Duodenal mucosa (tissue), 2 donors: ENCODE data around the gene PMAIP1.
"Not testable (repeated sequence)": the region's sequence is repeated elsewhere in the genome, so short reads cannot be mapped to it uniquely, and the experiment has no call there.

Source experiments
- H3K27ac ChIP-seq: one replicate; pipeline ENCODE4 v1.7.0; 2013; ENCODE audit warnings: low read depth, low read length
- H3K27me3 ChIP-seq, 2 donors: one replicate each; pipeline ENCODE4 v1.7.0; 2013; ENCODE audit warnings: low read length in 2 of 2, control low read depth in 1 of 2; ENCODE audit not compliant: insufficient read depth in 2 of 2, control insufficient read depth in 1 of 2
- H3K36me3 ChIP-seq, 2 donors: one replicate each; pipeline ENCODE4 v1.7.0; 2013; ENCODE audit warnings: low read length in 2 of 2, control low read depth in 1 of 2; ENCODE audit not compliant: insufficient read depth in 2 of 2, control insufficient read depth in 1 of 2
- H3K4me1 ChIP-seq, 2 donors: one replicate each; pipeline ENCODE4 v1.7.0; 2013; ENCODE audit warnings: low read length in 2 of 2, control low read depth in 1 of 2; ENCODE audit not compliant: insufficient read depth in 2 of 2, control insufficient read depth in 1 of 2
- H3K4me3 ChIP-seq, 2 donors: one replicate each; pipeline ENCODE4 v1.7.0; 2013; ENCODE audit warnings: low read length in 2 of 2, low read depth in 1 of 2
- H3K9ac ChIP-seq, 2 donors: one replicate each; pipeline ENCODE4 v1.7.0; 2013; ENCODE audit warnings: low read length in 2 of 2, low read depth in 1 of 2
- H3K9me3 ChIP-seq, 2 donors: one replicate each; pipeline ENCODE4 v1.7.0; 2013; ENCODE audit warnings: low read length in 2 of 2, control low read depth in 1 of 2; ENCODE audit not compliant: control insufficient read depth in 1 of 2

The PMAIP1 gene

DNA sequence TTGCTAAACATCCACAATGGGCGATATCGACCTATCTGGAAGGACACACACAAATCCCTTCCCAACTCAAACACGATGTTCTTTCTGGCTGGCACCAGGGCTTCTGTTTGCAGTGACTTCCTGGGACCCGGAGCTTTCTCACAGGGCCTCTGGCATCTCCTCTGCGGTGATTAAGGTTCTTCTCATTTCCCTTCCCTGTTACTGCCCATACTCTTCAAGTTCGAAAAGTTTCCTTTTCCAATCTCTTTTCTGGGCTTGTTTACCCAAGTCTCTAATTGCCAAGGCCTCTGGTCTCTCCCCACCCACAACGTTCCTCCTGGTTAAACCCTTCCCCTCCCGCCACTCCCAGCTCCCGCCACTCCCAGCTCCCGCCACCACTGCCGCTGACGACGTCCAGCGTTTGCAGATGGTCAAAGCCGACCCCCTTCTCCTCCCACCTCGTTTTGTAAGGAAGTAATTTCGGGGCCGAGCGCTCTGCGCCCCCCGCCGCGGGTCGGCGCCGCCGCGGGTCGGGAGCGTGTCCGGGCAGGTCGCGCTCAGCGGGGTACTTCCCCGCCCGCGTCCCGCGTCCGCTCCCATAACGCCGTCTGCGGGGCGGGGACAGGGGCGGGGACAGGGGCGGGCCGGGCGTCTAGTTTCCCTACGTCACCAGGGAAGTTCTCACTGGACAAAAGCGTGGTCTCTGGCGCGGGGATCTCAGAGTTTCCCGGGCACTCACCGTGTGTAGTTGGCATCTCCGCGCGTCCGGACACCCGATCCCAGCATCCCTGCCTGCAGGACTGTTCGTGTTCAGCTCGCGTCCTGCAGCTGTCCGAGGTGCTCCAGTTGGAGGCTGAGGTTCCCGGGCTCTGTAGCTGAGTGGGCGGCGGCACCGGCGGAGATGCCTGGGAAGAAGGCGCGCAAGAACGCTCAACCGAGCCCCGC, at the start of gene PMAIP1:
Gene PMAIP1 (plus strand): TSS at position 699 of the 924 bp plus-strand sequence. CDS start 182 bp downstream, at position 881.
- peak within 1 kb of the TSS; percentile 56 to 86 for H3K9ac ChIP-seq
- H3K36me3 ChIP-seq: peaks cover 0 to 4% of the 10 kb centered on the region in 2 donors
- H3K9me3 ChIP-seq: no peaks in the 10 kb centered on the region
- H3K4me3 ChIP-seq: peak within 1 kb of the TSS; percentile 82 to 91
- H3K27ac ChIP-seq: peak within 1 kb of the TSS; percentile 93
- no peaks in the 10 kb centered on the region for H3K27me3 ChIP-seq
- peaks cover 8 to 15% of the 10 kb centered on the region in 2 donors for H3K4me1 ChIP-seq

DNA sequence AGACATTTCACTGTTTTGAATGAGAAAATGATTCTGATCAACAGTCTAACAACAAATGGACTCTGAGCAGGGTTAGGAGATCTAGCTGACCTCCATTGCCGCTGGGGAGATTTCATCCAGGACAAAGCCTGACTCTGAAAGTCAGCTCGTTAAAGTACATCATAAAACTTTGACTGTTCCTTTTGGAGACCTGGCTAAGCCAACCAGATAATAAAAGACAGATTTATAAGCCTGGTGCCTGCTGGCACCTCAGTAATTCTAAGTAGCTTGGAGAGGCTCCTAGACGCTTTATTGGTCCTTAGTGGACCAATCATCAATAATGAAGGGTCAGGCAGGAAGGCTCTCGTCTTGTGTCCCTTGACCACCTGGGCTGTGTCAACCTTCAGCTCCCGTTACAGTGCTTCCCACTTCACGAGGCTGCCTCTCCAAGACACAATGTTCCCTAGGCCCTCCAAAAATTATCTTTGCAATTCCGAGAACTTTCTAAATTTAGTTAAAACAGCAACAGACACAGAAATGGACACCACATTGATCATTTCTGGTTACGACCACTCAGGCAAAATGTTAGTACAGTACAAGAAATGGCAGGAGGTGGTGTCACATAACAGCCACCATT, 47.9 kb upstream of the PMAIP1 start:
- Histone ChIP-seq H3K4me1 (peaks cover 11 to 12% of the 10 kb centered on the region in 2 donors), H3K9me3 (no peaks in the 10 kb centered on the region), H3K9ac (no peak overlapping the region), H3K27ac (no peak overlapping the region), H3K27me3 (no peaks in the 10 kb centered on the region), H3K36me3 (no peaks in the 10 kb centered on the region), H3K4me3 (no peak overlapping the region)

DNA sequence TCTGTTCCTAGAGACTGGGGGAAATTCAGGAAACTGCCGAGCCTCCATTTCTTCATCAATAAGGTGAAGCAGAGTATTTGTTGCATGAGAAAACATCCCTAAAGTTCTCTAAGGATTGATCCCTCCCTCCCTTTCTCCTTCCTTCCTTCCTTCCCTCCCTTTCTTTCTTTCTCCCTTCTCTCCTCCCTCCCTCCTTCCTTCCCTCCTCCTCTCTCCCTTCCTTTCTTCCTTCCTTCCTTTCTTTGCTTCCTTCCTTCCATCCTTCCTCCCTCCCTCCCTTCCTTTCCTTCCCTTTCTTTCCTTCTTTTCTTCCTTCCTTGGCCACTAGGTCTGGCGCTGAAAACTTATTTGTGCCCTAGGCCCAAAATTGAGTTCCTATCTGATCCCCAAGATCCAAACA, 47.2 kb upstream of the PMAIP1 start:
- H3K9me3 ChIP-seq: no peaks in the 10 kb centered on the region
- H3K9ac ChIP-seq: no peak overlapping the region
- no peak overlapping the region for H3K4me3 ChIP-seq

DNA sequence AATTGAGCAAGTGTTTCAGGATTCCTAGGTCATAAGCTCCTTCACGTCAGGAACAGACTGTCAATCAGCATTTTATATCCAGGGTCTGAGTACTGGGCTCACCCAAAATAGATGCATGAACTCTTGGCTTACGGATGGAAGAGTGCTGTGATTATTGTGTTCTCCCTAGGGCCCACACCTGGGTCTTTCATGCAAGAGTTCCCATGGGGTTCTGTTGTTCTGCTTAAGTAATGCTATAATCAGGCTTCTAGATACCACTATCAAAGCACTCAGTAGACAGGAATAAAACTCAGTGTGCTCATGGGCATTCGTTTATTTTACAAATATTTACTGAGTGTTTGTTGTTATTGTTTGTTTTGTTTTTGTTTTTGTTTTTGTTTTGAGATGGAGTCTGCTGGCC, 46.4 kb upstream of the PMAIP1 start:
- Histone ChIP-seq H3K9me3 (no peaks in the 10 kb centered on the region), H3K36me3 (no peaks in the 10 kb centered on the region), H3K9ac (no peak overlapping the region), H3K4me3 (no peak overlapping the region), H3K27me3 (no peaks in the 10 kb centered on the region), H3K27ac (no peak overlapping the region), H3K4me1 (peaks cover 0 to 2% of the 10 kb centered on the region in 2 donors)

More for the DNA sequence above, 47.2 kb upstream of the PMAIP1 start:
- no peaks in the 10 kb centered on the region for H3K36me3 ChIP-seq
- H3K27me3 ChIP-seq: no peaks in the 10 kb centered on the region
- H3K4me1 ChIP-seq: peaks cover 5% of the 10 kb centered on the region in 2 donors
- no peak overlapping the region for H3K27ac ChIP-seq

DNA sequence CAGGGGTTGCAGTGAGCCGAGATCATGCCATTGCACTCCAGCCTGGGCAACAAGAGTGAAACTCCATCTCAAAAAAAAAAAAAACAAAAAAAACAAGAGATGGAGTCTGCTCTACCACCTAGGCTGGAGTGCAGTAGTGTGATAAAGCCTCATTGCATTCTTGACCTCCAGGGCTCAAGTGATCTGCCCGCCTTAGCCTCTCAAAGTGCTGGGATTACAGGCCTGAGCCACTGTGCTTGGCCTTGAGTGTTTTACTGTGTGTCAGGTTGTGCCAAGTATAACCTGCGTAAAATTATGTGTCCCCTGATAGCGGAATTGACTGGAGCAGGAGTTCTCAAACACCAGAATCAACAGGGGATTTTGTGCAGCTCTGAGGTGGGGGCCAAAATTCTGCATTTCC, 45.8 kb upstream of the PMAIP1 start:
- H3K27me3 ChIP-seq, H3K27ac ChIP-seq, H3K9ac ChIP-seq, H3K9me3 ChIP-seq, H3K4me3 ChIP-seq, H3K36me3 ChIP-seq, H3K4me1 ChIP-seq: not testable (repeated sequence)

DNA sequence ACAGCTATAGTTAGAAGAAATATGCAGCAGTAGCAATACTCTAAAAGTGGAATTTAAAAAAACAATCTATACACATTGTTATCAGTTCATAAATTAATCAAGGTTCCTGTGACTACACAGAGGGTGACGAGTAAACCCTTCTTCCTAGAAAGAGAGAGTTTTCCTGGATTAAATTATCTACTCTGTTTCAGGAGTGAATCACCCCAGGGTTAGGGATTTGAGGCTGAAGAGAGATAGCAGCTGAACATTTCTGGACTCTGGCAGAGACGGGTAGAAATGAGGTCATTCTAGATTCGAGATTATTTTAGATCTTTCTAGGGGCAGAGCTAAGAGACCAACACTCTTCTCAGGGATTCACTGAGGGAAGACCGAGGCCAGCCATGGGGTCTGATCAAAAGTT, 38.8 kb upstream of the PMAIP1 start:
- no peak overlapping the region for H3K4me3 ChIP-seq
- no peaks in the 10 kb centered on the region for H3K9me3 ChIP-seq
- no peak overlapping the region for H3K9ac ChIP-seq
- H3K27ac ChIP-seq: no peak overlapping the region
- H3K27me3 ChIP-seq: no peaks in the 10 kb centered on the region
- no peaks in the 10 kb centered on the region for H3K36me3 ChIP-seq
- H3K4me1 ChIP-seq: peaks cover 6 to 10% of the 10 kb centered on the region in 2 donors

DNA sequence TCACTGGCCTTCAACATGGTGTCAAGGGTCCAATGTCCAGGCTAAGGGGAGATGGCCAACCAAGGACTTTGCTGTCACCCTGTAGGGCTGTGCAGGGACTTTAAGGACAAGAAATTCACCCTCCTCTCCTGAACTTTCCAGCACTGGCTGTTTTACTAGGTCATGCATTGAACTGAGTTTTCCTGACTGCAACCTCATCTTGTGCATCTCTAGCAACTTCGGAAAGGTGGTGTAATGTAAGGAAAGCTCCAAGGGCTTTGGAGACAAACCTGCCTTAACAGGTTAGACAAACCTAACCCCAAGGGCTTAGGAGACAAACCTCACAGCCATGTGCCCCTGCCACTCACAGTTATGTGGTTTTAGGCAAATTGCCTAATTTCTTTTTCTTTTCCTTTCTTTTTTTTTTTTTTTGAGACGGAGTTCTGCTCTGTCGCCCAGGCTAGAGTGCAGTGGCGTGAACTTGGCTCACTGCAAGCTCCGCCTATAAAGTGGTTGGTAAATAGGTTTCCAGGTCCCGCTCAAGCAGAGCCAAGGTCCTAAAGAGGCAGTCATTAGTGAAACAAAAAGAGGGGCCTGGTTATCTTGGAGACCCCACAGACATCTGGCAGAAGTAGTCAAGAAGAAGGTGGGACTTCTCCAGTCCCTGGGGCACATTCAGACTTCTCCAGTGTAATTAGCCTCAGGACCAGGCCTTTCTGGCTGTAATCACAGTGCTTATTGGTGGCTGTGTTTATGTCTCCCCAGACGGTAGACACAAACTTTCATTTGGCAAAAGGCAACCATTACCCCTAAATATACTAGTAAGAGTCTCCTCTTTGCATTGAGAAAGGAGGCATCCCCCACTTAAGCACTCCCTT, 37.6 kb upstream of the PMAIP1 start:
- Histone ChIP-seq H3K27ac (no peak overlapping the region), H3K4me3 (no peak overlapping the region), H3K9ac (no peak overlapping the region), H3K9me3 (no peaks in the 10 kb centered on the region), H3K36me3 (no peaks in the 10 kb centered on the region), H3K27me3 (no peaks in the 10 kb centered on the region), H3K4me1 (peaks cover 7 to 17% of the 10 kb centered on the region in 2 donors)

DNA sequence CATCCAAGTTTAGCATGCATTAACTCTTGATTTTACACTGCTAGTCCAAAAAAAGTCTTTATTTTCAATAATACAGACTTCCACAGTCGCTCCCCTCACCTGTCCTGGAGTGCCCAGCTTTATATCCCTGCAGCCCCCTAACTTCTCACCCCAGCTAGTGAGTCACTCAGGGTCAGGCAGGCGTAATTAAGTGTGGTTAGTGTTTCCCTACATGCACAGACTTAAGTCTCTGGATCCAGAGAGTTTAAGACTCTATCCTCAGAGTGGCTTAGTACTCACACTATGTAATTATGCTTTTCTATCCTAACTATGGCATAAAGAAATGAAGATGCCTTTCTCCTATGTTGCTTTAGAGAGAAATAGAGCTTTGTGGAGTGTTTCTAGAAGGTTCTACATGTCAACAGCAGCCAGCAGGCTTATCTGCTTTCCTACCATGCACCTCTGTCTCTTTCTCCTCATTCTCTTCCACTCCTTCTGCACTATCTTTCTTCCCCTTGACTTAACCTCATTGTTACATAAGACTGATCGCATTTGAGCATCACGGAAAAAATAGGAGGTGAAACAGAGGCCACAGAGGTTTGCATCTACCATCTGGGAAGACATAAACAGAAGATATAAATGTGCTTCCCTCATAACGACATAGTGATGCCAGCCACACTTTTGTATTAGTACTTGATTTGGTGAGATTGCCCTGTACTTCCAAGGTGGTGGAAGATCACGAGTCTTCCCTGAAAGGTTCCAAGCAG, 34.4 kb upstream of the PMAIP1 start:
- Histone ChIP-seq H3K27me3 (no peaks in the 10 kb centered on the region), H3K9ac (no peak overlapping the region), H3K9me3 (no peaks in the 10 kb centered on the region), H3K27ac (no peak overlapping the region), H3K4me1 (peaks cover 7 to 17% of the 10 kb centered on the region in 2 donors), H3K36me3 (no peaks in the 10 kb centered on the region), H3K4me3 (no peak overlapping the region)

DNA sequence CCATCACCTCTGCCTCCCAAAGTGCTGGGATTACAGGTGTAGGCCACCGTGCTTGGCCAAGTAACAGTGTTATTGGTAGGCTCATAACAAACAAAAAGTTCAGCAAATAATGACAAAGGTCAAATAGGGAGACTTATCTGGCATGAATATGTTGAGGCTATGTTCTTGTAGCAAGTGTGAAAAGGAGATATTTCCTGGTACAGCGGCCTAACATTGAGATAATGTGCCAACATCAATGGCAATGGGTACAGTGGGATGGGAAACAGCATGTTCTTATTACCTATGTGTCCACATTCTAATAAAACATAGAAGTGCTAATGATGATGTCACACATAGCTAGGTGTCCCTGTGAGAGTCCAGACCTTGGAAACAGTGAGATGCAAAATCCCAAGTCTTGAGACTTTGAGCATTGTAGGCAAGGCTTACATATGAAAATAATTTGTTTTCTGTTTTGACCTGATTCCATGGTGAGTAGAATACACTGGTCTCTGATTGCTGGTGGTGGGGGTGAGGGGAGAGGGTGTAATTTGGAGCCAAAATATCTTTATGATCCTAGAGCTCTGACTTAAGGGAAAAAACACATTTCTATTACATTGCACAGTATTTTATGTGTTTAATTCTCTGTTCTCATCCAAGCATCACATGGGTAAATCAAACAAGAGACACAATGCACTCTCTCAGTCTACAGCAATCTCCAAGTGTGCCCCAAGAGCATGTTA, 33.1 kb upstream of the PMAIP1 start:
- H3K27me3 ChIP-seq: no peaks in the 10 kb centered on the region
- no peaks in the 10 kb centered on the region for H3K36me3 ChIP-seq
- H3K4me3 ChIP-seq: no peak overlapping the region
- no peak overlapping the region for H3K27ac ChIP-seq
- peaks cover 7 to 17% of the 10 kb centered on the region in 2 donors for H3K4me1 ChIP-seq
- H3K9me3 ChIP-seq: no peaks in the 10 kb centered on the region
- H3K9ac ChIP-seq: no peak overlapping the region
